ENCODE measurements around the gene PTCD1.

DNA sequence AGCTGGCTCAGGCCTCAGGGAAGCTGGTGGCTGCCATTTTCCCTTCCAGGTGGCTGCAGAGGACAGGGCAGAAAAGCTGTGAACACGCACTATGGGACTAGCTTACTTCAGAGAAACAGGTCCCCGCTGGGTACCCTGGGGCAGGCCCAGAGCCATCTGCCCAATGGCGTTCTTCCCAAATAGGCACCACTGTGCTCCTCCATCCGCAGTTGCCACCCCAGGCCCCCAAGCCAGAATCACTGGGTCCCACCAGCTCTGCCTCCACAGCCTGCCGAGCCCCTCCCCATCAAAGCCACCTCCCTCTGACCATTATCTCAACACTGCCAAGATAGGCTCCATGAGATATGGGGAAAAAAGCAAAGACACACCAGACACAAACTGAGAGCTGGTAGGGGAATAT is 18.4 kb downstream of the PTCD1 start:
- TF ChIP-seq POLR2A (IDR thresholded peaks at IDR 0.05) = no peak
- no peak for TF ChIP-seq POLR2AphosphoS5 (IDR thresholded peaks at IDR 0.05)

Data from breast epithelium (tissue), 3 donors.